Measurements from ENCODE around the gene FDXACB1. TPM values are rescaled to one million over a fixed set of nuclear protein-coding genes. Genes with fewer than 3 reads are reported as not detected.

Gene FDXACB1
- total RNA-seq, 1 experiment from 2014 or later, result 5.2 TPM

DNA sequence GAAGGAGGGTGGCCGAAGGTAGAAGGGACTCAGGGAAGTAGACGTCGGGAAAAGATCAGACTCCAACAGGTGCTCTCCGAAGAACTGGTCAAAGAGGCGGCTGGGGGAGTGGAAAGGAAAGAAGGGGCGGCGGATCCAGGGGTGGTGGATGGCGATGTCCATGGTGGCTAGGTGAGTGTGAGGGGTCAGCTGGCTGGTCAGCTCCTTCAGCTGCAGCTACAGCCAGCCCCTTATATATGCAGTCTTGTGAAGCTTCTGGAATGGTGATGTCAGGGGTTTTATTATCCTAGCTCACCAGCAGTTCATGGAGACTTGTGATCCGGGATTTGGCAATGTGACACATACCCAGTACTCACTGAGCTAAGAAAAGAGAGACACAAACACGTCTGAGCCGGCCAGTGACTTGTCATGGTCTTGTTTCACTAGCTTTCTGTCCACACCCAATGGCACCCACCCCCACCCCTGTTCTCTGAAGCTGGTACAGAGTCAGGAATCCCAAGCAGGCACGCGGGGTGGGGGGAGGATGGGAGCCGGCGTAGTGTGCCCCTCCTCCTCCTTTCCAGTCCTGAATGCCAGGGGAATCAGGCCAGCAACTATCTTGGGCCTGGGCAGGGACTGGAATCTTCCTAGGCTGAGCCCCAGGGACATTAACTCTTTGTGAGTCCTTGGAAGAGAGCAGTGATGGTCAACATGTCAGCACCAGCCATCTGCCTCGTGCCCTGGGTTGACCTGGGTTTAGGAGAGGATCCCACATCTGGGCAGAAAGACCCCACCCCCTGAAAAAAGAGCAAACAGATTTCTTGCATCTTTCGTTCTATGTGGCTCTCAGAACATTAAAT, 32.8 kb upstream of the FDXACB1 start, which contains the start of gene CRYAB:
Gene CRYAB, minus strand, starts transcription at position 208 of the 839 bp plus-strand sequence. Its CDS starts 46 bp downstream, at position 162.
- H3K27me3 ChIP-seq (ENCODE audit: low read length), result no peaks in the 10 kb centered on the region
- H3K9ac ChIP-seq (ENCODE audit: low read length), result no peak within 1 kb of the TSS
- H3K27ac ChIP-seq (ENCODE audit: low read length), result no peak within 1 kb of the TSS
- no peaks in the 10 kb centered on the region for H3K79me2 ChIP-seq (ENCODE audit: low read length)
- H3K4me1 ChIP-seq (ENCODE audit: low read length), result no peaks in the 10 kb centered on the region
- no peak within 1 kb of the TSS for H2AFZ ChIP-seq (ENCODE audit: low read length)
- H4K20me1 ChIP-seq (ENCODE audit: insufficient read depth, low read depth, low read length), result no peaks in the 10 kb centered on the region
- DNase-seq, result no peak
- no peaks in the 10 kb centered on the region for H3K9me2 ChIP-seq (replicated peaks; ENCODE audit: insufficient read depth, low read length)
- no peaks in the 10 kb centered on the region for H3K9me3 ChIP-seq (ENCODE audit: low read length)
- no peaks in the 10 kb centered on the region for H3K36me3 ChIP-seq (ENCODE audit: insufficient read depth, low read length)
- no peak within 1 kb of the TSS for H3K4me2 ChIP-seq (ENCODE audit: low read depth, low read length, poor library complexity, severe bottlenecking)
- H3K4me3 ChIP-seq (ENCODE audit: low read length), result no peak within 1 kb of the TSS

DNA sequence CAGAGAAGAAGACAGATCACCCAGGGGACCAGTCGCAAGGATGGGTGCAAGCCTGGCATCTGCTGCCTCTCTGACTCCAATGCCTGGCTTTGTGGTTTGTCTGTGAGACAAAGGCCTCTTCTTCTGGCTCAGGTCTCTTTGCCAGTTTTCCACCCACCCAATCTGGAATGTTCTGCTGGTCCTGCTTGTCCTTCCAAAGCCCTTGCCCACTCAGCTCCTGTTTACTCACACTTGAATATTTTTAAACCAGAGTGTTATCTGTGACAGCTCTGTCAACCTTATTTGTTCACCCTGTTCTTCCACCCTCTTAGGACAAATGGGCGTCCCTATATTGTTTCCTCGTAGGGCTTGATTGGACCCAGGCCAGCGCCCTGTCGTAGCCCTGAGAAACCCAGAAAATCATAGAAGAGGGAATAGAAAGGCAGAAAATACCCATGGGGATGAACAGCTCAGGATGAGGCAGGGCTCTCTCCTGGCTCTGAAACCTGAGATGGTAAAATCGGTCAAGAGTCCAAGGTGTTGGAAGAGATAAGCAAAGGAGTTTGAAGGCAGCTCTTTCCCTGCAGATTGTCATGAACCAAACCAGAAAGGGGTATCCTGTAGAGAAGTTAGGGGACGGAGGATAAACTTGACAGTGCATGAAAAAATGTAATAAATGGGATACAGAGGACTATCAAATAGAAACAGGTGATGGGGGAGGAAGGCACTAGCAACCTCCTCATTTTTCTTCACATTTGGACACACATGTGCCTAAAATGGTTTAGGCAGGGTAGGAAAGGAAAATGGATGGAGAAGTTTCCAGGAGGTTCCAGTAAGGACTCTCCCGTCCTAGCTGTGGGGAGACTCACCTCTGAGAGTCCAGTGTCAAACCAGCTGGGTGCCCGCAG, 32.0 kb upstream of the FDXACB1 start:
- no peaks in the 10 kb centered on the region for H3K9me2 ChIP-seq (replicated peaks; ENCODE audit: insufficient read depth, low read length)
- H3K4me2 ChIP-seq (ENCODE audit: low read depth, low read length, poor library complexity, severe bottlenecking), result no peak overlapping the region
- H3K27ac ChIP-seq (ENCODE audit: low read length), result no peak overlapping the region
- no peaks in the 10 kb centered on the region for H3K4me1 ChIP-seq (ENCODE audit: low read length)
- no peaks in the 10 kb centered on the region for H3K36me3 ChIP-seq (ENCODE audit: insufficient read depth, low read length)
- DNase-seq, result no peak
- no peak overlapping the region for H3K9ac ChIP-seq (ENCODE audit: low read length)
- no peaks in the 10 kb centered on the region for H3K27me3 ChIP-seq (ENCODE audit: low read length)
- no peaks in the 10 kb centered on the region for H4K20me1 ChIP-seq (ENCODE audit: insufficient read depth, low read depth, low read length)
- no peaks in the 10 kb centered on the region for H3K9me3 ChIP-seq (ENCODE audit: low read length)
- H2AFZ ChIP-seq (ENCODE audit: low read length), result no peak overlapping the region
- H3K79me2 ChIP-seq (ENCODE audit: low read length), result no peaks in the 10 kb centered on the region
- no peak overlapping the region for H3K4me3 ChIP-seq (ENCODE audit: low read length)

DNA sequence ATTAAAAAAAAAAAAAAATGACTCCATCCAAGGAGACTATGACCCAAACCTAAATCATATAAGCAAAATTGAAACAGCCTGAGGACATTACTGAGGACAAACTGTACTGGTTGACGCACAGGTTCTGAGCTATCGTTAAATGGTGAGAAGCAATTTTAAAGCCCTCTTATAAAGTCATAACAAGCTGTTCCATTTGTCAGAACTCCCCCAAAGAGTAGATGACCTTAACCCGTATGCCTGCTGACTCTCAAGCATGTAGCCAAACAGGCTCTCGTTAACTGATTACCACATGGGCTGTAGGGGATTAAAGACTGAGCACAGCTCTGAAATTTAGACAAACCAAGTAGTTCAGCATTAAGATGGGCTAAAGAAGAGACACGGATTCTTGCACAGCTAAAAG, 30.4 kb upstream of the FDXACB1 start:
- H3K36me3 ChIP-seq (ENCODE audit: insufficient read depth, low read length), result no peaks in the 10 kb centered on the region
- H3K9ac ChIP-seq (ENCODE audit: low read length), result no peak overlapping the region
- H3K4me2 ChIP-seq (ENCODE audit: low read depth, low read length, poor library complexity, severe bottlenecking), result no peak overlapping the region
- DNase-seq, result no peak
- H3K4me1 ChIP-seq (ENCODE audit: low read length), result no peaks in the 10 kb centered on the region
- H3K79me2 ChIP-seq (ENCODE audit: low read length), result no peaks in the 10 kb centered on the region
- H3K27ac ChIP-seq (ENCODE audit: low read length), result no peak overlapping the region
- no peaks in the 10 kb centered on the region for H4K20me1 ChIP-seq (ENCODE audit: insufficient read depth, low read depth, low read length)
- no peaks in the 10 kb centered on the region for H3K27me3 ChIP-seq (ENCODE audit: low read length)
- no peaks in the 10 kb centered on the region for H3K9me3 ChIP-seq (ENCODE audit: low read length)
- H3K9me2 ChIP-seq (replicated peaks; ENCODE audit: insufficient read depth, low read length), result no peaks in the 10 kb centered on the region
- no peak overlapping the region for H2AFZ ChIP-seq (ENCODE audit: low read length)
- H3K4me3 ChIP-seq (ENCODE audit: low read length), result no peak overlapping the region

DNA sequence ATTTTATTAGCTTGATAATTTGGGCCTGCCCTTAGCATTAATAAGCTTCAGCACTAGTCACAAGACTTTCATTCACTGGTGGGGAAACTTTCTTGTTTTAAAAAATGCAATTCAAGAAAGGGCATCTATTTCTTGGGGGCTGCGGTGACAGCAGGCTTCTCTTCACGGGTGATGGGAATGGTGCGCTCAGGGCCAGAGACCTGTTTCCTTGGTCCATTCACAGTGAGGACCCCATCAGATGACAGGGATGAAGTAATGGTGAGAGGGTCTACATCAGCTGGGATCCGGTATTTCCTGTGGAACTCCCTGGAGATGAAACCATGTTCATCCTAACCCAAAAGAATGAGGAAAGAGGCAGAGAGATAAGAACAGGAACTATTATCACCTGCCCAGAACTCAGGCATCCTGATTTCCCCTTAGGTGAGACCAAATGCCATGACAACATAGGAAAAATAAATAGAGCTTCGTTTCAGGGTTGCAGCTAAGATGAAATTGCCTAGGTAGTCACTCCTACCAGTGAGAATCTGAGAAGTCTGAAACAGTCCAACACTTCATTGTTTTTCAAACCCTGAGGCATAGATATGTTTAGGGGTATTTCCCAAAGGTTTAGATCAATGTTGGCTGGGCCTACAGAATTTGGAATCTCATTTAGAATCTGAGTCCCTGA, 29.8 kb upstream of the FDXACB1 start:
- no peaks in the 10 kb centered on the region for H4K20me1 ChIP-seq (ENCODE audit: insufficient read depth, low read depth, low read length)
- no peaks in the 10 kb centered on the region for H3K79me2 ChIP-seq (ENCODE audit: low read length)
- H3K4me2 ChIP-seq (ENCODE audit: low read depth, low read length, poor library complexity, severe bottlenecking), result no peak overlapping the region
- DNase-seq, result no peak
- H3K4me3 ChIP-seq (ENCODE audit: low read length), result no peak overlapping the region
- no peaks in the 10 kb centered on the region for H3K36me3 ChIP-seq (ENCODE audit: insufficient read depth, low read length)
- no peaks in the 10 kb centered on the region for H3K27me3 ChIP-seq (ENCODE audit: low read length)
- H3K9me3 ChIP-seq (ENCODE audit: low read length), result no peaks in the 10 kb centered on the region
- H3K27ac ChIP-seq (ENCODE audit: low read length), result no peak overlapping the region
- H2AFZ ChIP-seq (ENCODE audit: low read length), result no peak overlapping the region
- H3K4me1 ChIP-seq (ENCODE audit: low read length), result no peaks in the 10 kb centered on the region
- no peaks in the 10 kb centered on the region for H3K9me2 ChIP-seq (replicated peaks; ENCODE audit: insufficient read depth, low read length)
- no peak overlapping the region for H3K9ac ChIP-seq (ENCODE audit: low read length)

DNA sequence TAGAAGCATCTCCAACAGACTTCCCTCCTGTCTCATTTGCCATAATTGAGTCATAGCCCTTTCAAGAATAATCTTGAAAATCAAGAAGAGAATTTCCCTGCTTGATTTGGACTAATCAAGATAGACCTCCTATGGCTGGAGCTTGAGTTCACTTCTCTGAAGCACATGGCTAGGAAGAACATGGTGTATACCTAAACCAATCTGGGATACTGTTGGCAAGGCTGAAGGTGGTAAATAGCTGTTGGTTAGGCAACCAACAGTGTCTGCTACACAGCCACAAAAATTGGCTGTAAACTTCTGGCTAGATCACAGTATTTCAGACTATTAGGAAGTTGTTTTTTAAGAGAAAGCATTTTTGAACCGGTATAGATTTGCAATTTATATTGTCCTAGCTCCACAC, 27.7 kb upstream of the FDXACB1 start:
- Histone ChIP-seq H4K20me1 (ENCODE audit: insufficient read depth, low read depth, low read length) (no peaks in the 10 kb centered on the region), H3K4me2 (ENCODE audit: low read depth, low read length, poor library complexity, severe bottlenecking) (no peak overlapping the region), H3K9me3 (ENCODE audit: low read length) (no peaks in the 10 kb centered on the region), H3K36me3 (ENCODE audit: insufficient read depth, low read length) (no peaks in the 10 kb centered on the region), H3K9me2 (replicated peaks; ENCODE audit: insufficient read depth, low read length) (no peaks in the 10 kb centered on the region), H2AFZ (ENCODE audit: low read length) (no peak overlapping the region), H3K9ac (ENCODE audit: low read length) (no peak overlapping the region), H3K27me3 (ENCODE audit: low read length) (no peaks in the 10 kb centered on the region), H3K4me3 (ENCODE audit: low read length) (no peak overlapping the region), H3K27ac (ENCODE audit: low read length) (no peak overlapping the region), H3K4me1 (ENCODE audit: low read length) (no peaks in the 10 kb centered on the region), H3K79me2 (ENCODE audit: low read length) (no peaks in the 10 kb centered on the region)
- no peak for DNase-seq

DNA sequence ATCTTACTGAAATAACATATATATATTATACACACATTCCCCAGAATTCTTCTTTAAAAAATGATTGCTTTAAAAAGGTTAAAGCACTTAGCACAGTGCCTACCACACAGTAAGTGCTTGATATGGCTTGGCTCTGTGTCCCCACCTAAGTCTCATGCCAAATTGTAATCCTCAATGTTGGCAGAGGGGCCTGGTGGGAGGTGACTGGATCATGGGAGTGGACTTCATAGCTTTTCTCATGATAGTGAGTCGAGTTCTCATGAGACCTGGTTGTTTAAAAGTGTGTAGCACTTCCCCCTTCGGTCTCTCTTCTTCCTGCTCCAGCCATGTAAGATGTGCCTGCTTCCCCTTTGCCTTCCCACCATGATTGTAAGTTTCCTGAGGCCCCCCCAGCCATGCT, 26.4 kb upstream of the FDXACB1 start:
- Histone ChIP-seq H3K4me1 (ENCODE audit: low read length) (no peaks in the 10 kb centered on the region), H4K20me1 (ENCODE audit: insufficient read depth, low read depth, low read length) (no peaks in the 10 kb centered on the region), H2AFZ (ENCODE audit: low read length) (no peak overlapping the region), H3K9me3 (ENCODE audit: low read length) (no peaks in the 10 kb centered on the region), H3K36me3 (ENCODE audit: insufficient read depth, low read length) (no peaks in the 10 kb centered on the region), H3K4me3 (ENCODE audit: low read length) (no peak overlapping the region), H3K9ac (ENCODE audit: low read length) (no peak overlapping the region), H3K27ac (ENCODE audit: low read length) (no peak overlapping the region), H3K79me2 (ENCODE audit: low read length) (no peaks in the 10 kb centered on the region), H3K9me2 (replicated peaks; ENCODE audit: insufficient read depth, low read length) (no peaks in the 10 kb centered on the region), H3K27me3 (ENCODE audit: low read length) (no peaks in the 10 kb centered on the region), H3K4me2 (ENCODE audit: low read depth, low read length, poor library complexity, severe bottlenecking) (no peak overlapping the region)
- no peak for DNase-seq

DNA sequence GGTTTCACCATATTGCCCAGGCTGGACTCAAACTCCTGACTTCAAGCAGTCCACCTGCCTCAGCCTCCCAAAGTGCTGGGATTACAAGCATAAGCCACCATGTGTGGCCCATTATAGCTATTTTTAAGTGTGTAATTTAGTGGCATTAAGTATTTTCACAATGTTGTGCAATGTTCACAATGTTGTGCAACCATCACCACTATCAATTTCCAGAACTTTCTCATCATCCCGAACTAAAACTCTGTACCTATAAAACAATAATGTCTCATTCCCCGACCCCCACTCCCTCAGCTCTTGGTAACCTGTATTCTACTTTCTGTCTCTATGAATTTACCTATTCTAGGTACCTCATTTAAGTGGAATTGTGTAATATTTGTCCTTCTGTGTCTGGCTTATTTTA, 7.9 kb upstream of the FDXACB1 start:
- Histone ChIP-seq H3K4me1 (ENCODE audit: low read length) (no peaks in the 10 kb centered on the region), H3K4me3 (ENCODE audit: low read length) (no peak overlapping the region), H3K79me2 (ENCODE audit: low read length) (no peaks in the 10 kb centered on the region), H3K4me2 (ENCODE audit: low read depth, low read length, poor library complexity, severe bottlenecking) (no peak overlapping the region), H3K9me2 (replicated peaks; ENCODE audit: insufficient read depth, low read length) (no peaks in the 10 kb centered on the region), H3K27ac (ENCODE audit: low read length) (no peak overlapping the region), H2AFZ (ENCODE audit: low read length) (no peak overlapping the region), H3K27me3 (ENCODE audit: low read length) (no peaks in the 10 kb centered on the region), H4K20me1 (ENCODE audit: insufficient read depth, low read depth, low read length) (no peaks in the 10 kb centered on the region), H3K9me3 (ENCODE audit: low read length) (no peaks in the 10 kb centered on the region), H3K9ac (ENCODE audit: low read length) (no peak overlapping the region), H3K36me3 (ENCODE audit: insufficient read depth, low read length) (no peaks in the 10 kb centered on the region)
- no peak for DNase-seq

DNA sequence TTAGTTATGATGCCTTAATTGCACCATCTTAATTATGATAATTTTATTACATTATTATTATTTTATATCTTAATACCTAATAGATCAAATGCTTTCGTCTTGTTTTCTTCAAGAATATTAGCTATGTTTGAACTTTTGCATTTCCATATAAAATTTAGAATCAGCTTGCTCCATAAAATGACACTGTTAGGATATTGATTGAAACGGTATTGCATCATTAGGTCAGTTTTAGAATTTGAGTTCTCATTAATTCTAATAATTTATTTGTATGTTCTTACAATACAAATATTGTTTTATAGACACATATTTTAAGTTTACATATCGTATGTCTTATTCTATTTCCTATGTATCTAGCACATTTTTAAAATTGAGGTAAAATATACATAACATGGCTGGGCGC, 7.1 kb upstream of the FDXACB1 start:
- Histone ChIP-seq H3K4me2 (ENCODE audit: low read depth, low read length, poor library complexity, severe bottlenecking) (no peak overlapping the region), H3K79me2 (ENCODE audit: low read length) (no peaks in the 10 kb centered on the region), H3K9me2 (replicated peaks; ENCODE audit: insufficient read depth, low read length) (no peaks in the 10 kb centered on the region), H3K4me1 (ENCODE audit: low read length) (no peaks in the 10 kb centered on the region), H3K27ac (ENCODE audit: low read length) (no peak overlapping the region), H3K9me3 (ENCODE audit: low read length) (no peaks in the 10 kb centered on the region), H3K4me3 (ENCODE audit: low read length) (no peak overlapping the region), H2AFZ (ENCODE audit: low read length) (no peak overlapping the region), H3K27me3 (ENCODE audit: low read length) (no peaks in the 10 kb centered on the region), H4K20me1 (ENCODE audit: insufficient read depth, low read depth, low read length) (no peaks in the 10 kb centered on the region), H3K36me3 (ENCODE audit: insufficient read depth, low read length) (no peaks in the 10 kb centered on the region), H3K9ac (ENCODE audit: low read length) (no peak overlapping the region)
- DNase-seq, result no peak

All from Karpas-422 (cell line).